D721Med (cell line): ENCODE measurements around the gene GPRIN1.

Source experiments
- DNase-seq: peaks from one replicate; pipeline ENCODE4 v3.0.0; 2011; ENCODE audit warnings: low spot score; ENCODE audit not compliant: insufficient read length
- FAIRE-seq: peaks from 2 replicates; lab custom pipeline; 2011; peaks lifted over from hg19 to GRCh38; lab: Jason Lieb, UNC
- TF ChIP-seq, protein P1 (sequence below): IDR thresholded peaks from 2 replicates; pipeline ENCODE4 v1.5.1; 2012; ENCODE audit warnings: mild to moderate bottlenecking, control low read depth; ENCODE audit not compliant: insufficient read depth; ENCODE audit errors: missing control alignments

The GPRIN1 gene

DNA sequence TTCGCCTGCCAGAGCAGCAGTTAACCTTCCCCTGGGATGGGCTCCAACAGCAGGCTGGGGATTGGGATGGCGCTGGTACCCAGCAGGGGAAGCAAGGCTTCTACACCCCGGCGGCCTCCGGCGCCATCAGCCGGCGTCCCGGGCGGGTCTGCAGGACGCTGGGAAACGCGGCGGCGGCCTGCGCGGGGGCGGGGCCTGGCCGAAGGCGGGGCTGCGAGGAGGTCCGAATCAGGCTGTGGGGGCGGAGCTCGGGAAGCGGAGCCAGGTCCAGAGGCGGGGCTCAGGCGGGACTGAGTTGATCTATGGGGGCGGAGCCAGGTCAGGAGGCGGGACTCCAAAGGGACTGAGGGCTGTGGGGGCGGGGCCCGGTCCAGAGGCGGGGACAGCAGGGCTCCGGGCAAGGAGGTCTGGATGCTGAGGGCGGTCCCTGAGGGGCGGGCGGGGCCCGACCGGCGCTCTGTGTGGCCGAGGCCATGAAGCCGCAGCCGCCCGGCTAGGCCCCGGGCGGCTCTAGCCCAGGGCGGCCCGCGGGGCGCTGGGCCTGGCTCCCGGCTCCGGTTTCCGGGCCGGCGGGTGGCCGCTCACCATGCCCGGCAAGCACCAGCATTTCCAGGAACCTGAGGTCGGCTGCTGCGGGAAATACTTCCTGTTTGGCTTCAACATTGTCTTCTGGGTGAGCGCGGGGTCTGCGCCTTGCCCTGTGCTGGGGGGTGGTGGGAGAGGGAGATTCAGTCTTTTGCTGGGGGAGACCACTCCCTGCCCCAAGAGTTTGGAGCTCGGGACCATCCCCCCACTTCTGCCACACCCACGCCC is 37.3 kb upstream of the GPRIN1 start, which contains the start of gene TSPAN17:
Gene TSPAN17 (plus strand): TSS at position 455 of the 813 bp plus-strand sequence. CDS start 132 bp downstream, at position 587.
- TF ChIP-seq, protein P1, sequence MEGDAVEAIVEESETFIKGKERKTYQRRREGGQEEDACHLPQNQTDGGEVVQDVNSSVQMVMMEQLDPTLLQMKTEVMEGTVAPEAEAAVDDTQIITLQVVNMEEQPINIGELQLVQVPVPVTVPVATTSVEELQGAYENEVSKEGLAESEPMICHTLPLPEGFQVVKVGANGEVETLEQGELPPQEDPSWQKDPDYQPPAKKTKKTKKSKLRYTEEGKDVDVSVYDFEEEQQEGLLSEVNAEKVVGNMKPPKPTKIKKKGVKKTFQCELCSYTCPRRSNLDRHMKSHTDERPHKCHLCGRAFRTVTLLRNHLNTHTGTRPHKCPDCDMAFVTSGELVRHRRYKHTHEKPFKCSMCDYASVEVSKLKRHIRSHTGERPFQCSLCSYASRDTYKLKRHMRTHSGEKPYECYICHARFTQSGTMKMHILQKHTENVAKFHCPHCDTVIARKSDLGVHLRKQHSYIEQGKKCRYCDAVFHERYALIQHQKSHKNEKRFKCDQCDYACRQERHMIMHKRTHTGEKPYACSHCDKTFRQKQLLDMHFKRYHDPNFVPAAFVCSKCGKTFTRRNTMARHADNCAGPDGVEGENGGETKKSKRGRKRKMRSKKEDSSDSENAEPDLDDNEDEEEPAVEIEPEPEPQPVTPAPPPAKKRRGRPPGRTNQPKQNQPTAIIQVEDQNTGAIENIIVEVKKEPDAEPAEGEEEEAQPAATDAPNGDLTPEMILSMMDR = peak; percentile 22
- DNase-seq (peak; percentile 99), FAIRE-seq (no peak)

DNA sequence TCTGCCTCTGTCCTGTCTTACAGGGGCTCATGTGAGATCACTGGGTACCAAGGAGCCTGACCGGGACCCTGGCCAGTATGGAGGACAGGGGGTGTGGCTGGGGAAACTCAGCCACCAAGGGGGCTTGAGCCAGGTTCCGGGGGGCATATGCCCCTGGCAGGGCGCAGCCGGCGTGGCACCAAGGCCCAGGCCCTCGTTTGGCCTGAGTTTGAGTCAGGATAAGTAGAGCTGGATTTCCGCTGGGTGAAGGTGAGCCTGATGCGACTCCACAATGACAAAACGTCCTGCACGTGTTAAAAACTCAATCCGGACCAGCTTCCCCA is 36.7 kb upstream of the GPRIN1 start:
- TF ChIP-seq, protein P1 = no peak
- no peak for FAIRE-seq

DNA sequence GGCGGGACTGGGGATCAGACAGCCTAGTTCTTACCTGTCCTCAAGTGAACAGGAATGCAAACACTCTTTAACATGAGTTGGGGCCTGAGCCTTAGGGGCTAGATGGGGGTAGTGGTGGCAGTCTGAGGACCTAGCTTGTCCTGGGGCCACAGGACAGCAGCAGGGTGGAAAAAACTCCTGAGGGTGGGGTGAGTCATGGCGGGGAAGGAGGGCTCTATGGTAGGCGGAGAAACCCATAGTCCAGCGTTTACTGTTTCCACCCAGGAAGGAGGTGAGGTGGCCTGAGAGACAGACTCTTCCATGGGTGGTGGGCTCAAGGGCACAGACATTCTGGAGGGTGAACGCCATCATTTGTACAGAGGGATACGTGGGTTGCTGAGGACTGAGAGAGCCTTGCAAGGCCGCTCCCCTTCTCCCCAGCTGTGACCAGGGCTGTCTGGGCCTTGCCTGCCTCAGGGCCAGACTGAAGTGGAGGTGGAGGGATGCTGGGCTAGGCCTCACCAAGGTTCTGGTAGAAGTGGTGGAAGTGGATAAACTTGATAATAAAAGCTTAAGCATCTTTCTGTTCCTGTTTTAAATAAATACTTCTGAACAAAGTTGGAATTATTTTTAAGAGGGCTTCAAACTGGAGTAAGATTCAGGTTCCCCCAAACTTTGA is 36.2 kb upstream of the GPRIN1 start:
- no peak for DNase-seq
- FAIRE-seq = no peak
- TF ChIP-seq, protein P1 = no peak

More for the DNA sequence above, 36.7 kb upstream of the GPRIN1 start:
- no peak for DNase-seq

DNA sequence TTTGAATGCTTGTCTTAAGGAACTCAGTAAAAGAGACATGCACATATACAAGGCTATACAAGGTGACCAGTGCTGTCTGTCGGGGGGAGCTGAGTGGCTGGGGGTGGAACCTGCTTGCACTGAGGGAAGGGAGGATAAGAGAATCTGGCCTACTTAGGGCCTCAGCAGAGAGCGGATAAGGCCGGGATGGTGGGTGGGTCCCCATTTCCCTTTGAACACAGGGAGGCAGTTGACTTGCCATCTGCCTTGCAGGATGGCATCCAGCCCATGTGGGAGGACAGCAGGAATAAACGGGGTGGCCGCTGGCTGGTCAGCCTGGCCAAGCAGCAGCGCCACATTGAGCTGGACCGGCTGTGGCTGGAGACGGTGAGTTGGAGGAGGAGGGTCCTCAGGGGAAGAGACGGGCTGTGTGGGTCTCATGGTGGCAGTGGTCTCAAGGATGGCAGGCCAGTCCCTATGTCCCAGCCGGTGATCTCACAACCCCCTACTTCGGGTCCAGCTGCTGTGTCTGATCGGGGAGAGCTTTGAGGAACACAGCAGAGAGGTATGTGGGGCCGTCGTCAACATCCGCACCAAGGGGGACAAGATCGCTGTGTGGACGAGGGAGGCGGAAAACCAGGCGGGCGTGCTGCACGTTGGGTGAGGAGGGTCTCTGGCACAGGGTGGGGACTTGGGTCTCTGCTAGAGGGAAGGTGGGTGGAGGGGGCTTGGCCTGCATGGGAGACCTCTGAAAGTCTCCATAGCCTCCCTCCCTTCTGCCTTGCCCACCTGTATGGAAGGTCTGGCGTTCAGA is 35.1 kb upstream of the GPRIN1 start:
- TF ChIP-seq, protein P1 = no peak
- no peak for FAIRE-seq
- DNase-seq = no peak

DNA sequence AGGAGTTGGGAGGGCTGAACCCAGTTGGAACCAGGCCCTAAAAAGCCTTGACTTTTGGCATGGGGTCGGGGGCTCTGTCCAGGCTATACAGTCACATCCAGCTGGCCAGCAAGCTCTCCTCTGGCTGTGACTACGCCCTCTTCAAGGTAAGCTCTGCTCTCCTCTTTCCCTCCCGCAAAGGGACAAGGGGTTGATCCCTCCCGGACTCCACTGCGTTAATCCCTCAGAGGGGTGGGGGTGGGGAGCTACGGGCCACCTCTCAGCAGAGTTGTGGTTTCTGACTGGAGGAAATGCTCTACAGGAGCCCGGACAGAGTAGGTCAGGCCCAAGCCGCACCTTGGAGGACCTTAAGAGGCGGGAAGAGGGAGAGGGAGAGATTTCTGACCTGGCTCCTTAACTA is 34.3 kb upstream of the GPRIN1 start:
- no peak for FAIRE-seq
- TF ChIP-seq, protein P1 = no peak
- DNase-seq = no peak

DNA sequence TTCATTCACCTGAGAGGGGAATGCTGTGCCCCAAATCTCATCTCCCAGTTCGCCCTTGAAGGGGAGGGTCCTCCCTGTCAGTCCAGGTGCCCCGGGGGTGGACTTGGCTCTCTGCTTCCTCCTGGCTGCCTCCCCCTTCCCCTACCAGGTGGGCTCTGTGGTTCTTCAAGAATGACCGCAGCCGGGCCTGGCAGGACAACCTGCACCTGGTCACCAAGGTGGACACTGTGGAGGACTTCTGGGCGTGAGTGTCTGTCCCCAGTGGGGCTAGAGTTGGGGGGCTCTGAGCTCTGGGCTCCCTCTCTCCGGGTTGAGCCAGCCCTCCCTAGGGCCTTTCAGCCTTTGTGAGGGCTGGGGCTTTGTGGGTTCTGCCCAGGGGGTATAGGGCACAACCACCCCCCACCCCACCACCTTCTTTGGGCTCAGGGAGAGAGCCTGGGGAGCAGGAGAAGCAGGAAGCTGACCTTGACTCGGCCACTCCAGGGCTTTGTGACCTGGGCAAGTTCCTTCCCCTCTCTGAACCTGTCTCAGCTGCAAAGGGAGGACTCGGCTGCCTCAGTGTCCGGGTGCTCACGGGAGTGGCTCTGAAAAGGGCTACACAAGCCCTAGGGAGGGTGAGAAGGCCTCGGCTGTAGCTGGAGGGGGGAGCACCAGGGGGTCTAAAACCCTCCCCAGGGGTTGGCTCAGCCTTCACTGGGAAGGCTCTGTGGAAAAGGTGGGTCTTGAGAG is 33.7 kb upstream of the GPRIN1 start:
- no peak for FAIRE-seq
- no peak for DNase-seq
- TF ChIP-seq, protein P1 = no peak
